ENCODE data around the gene HOXB9.

- no peak for TF ChIP-seq CTCF (IDR thresholded peaks at IDR 0.05; ENCODE audit: low read length)
- no peak for TF ChIP-seq EZH2 (IDR thresholded peaks at IDR 0.05; ENCODE audit: borderline replicate concordance, low read length)
Measured at GRCh38 chr17:48609033-48609432, 17.1 kb downstream of the HOXB9 start.

All from OCI-LY1 (cell line).